ENCODE measurements around the gene PNMT. TPM values are rescaled to one million over a fixed set of nuclear protein-coding genes. Genes with fewer than 3 reads are reported as not detected.

PNMT gene
- total RNA-seq, 4 donors from 2014 or later = 0.53 to 1.6 (median 1.1) TPM

DNA sequence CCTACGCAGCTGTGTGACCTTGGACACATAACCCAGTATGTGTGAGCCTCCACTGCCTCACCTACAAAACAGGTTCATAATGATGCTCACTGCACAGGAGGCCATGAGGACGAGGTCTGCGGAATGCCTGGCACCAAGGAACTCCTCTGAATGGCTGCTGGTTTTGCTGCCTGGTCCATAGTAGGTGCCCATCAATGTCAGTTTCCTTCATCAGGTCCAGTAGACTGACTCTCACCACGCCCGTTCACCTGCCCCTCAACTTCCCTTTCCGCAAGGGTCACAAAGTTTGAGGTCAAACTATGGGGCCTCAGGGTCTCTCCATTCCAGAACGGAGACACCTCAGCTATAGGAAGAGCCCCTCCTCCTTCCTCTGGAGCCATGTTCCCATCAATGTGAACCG, 8.8 kb downstream of the PNMT start:
- H3K27ac ChIP-seq = no peak overlapping the region
- H3K36me3 ChIP-seq = peaks cover 8% of the 10 kb centered on the region
- H3K4me1 ChIP-seq = peaks cover 28% of the 10 kb centered on the region
- no peak overlapping the region for H3K4me3 ChIP-seq
- no peak for DNase-seq (ENCODE audit: low spot score in 2 of 2)
- 90% methylated on average over 7 of the region's 8 CpGs for WGBS
- no peaks in the 10 kb centered on the region for H3K27me3 ChIP-seq
- TF ChIP-seq POLR2AphosphoS5 (IDR thresholded peaks at IDR 0.05) (no peak), POLR2A (IDR thresholded peaks at IDR 0.05) (no peak), EP300 (IDR thresholded peaks at IDR 0.05) (no peak)
- TF ChIP-seq, protein P1, sequence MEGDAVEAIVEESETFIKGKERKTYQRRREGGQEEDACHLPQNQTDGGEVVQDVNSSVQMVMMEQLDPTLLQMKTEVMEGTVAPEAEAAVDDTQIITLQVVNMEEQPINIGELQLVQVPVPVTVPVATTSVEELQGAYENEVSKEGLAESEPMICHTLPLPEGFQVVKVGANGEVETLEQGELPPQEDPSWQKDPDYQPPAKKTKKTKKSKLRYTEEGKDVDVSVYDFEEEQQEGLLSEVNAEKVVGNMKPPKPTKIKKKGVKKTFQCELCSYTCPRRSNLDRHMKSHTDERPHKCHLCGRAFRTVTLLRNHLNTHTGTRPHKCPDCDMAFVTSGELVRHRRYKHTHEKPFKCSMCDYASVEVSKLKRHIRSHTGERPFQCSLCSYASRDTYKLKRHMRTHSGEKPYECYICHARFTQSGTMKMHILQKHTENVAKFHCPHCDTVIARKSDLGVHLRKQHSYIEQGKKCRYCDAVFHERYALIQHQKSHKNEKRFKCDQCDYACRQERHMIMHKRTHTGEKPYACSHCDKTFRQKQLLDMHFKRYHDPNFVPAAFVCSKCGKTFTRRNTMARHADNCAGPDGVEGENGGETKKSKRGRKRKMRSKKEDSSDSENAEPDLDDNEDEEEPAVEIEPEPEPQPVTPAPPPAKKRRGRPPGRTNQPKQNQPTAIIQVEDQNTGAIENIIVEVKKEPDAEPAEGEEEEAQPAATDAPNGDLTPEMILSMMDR (IDR thresholded peaks at IDR 0.05) = no peak
- H3K9me3 ChIP-seq = no peaks in the 10 kb centered on the region

DNA sequence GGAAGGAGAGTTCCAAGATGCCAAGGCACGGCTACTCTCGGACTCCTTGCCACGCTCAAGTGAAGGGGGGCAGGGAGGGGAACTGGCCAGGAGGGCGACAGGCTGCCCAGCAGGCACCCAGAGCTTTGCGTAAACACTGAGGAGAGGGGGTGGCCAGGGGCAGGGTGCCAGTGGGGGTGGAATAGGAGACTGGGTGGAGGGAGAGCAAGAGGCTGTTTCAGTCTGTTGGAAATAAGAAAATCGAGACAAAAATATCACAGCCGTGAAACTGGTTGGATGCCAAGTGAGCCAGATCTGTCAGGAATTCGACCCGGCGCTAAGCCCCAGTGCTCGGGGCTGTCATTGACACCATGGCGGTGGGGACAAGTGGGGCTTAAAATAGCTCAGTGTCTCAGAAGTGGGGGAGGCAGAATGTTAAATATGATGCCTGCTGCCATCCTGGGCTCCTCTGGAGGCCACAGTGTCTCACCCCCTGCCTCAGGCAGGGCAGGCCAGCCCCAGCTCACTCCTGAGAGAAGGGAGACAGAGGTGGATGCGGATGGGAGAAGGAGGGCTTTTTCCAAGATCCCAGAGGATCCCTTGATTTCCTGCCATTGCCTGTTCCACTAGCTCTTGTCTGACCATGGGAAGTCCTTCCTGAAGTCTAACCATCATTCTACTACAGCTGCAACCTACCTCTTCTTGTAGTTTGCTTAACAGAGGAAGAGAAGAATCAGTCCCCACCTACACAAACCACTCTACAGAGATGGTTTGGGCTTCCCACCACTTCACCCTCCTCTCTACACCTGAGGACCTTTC, 9.5 kb downstream of the PNMT start:
- WGBS = 66% methylated on average over 13 of the region's 13 CpGs
- Histone ChIP-seq H3K27me3 (no peaks in the 10 kb centered on the region), H3K36me3 (peaks cover 11% of the 10 kb centered on the region), H3K4me3 (no peak overlapping the region), H3K27ac (no peak overlapping the region), H3K4me1 (peaks cover 25% of the 10 kb centered on the region), H3K9me3 (no peaks in the 10 kb centered on the region)
- TF ChIP-seq EP300 (IDR thresholded peaks at IDR 0.05) (no peak), POLR2AphosphoS5 (IDR thresholded peaks at IDR 0.05) (no peak), POLR2A (IDR thresholded peaks at IDR 0.05) (no peak)
- TF ChIP-seq, protein P1 (IDR thresholded peaks at IDR 0.05) = no peak
- peak in 1 of 2 donors; percentile 48 for DNase-seq (ENCODE audit: low spot score in 2 of 2)

DNA sequence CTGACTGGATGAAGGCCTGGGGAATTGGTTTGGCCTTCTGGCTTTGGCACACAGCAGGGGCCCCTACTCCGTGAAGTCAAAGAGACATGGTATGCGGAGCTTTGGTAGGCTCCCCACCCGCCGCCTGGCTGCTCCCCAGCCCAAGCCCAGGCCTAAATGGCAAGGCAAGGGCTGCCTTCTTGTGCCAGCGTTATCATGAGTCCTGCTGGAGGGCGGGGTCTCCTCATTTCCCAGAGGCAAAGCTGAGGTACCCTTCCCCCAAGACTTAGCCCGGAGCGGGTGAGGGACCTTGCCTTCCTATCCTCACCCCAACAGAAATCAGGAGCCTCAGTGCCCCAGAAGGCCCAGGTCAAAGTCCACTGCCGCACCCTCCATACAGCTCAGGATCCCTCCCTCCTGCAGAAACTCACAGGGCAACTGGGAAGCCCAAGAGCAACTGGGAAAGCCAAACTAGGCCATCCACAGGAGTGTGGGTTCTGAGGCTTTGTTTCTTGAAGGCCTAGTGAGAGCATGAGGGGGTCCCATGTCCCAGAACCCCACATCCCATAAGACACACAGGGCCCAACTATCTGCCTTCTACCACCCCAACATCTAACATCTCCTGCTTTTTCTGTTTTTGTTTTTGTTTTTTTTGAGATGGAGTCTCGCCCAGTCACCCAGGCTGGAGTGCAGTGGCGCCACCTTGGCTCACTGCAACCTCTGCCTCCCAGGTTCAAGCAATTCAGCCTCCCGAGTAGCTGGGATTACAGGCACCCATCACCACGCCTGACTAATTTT, 10.3 kb downstream of the PNMT start:
- WGBS = 90% methylated on average over 13 of the region's 13 CpGs
- peaks cover 19% of the 10 kb centered on the region for H3K36me3 ChIP-seq
- peak in 1 of 2 donors; percentile 56 for DNase-seq (ENCODE audit: low spot score in 2 of 2)
- H3K27me3 ChIP-seq = no peaks in the 10 kb centered on the region
- peaks cover 25% of the 10 kb centered on the region for H3K4me1 ChIP-seq
- H3K9me3 ChIP-seq = no peaks in the 10 kb centered on the region
- H3K27ac ChIP-seq = no peak overlapping the region
- H3K4me3 ChIP-seq = no peak overlapping the region
- TF ChIP-seq POLR2A (IDR thresholded peaks at IDR 0.05) (no peak), EP300 (IDR thresholded peaks at IDR 0.05) (no peak), POLR2AphosphoS5 (IDR thresholded peaks at IDR 0.05) (no peak)
- TF ChIP-seq, protein P1 (IDR thresholded peaks at IDR 0.05) = no peak

DNA sequence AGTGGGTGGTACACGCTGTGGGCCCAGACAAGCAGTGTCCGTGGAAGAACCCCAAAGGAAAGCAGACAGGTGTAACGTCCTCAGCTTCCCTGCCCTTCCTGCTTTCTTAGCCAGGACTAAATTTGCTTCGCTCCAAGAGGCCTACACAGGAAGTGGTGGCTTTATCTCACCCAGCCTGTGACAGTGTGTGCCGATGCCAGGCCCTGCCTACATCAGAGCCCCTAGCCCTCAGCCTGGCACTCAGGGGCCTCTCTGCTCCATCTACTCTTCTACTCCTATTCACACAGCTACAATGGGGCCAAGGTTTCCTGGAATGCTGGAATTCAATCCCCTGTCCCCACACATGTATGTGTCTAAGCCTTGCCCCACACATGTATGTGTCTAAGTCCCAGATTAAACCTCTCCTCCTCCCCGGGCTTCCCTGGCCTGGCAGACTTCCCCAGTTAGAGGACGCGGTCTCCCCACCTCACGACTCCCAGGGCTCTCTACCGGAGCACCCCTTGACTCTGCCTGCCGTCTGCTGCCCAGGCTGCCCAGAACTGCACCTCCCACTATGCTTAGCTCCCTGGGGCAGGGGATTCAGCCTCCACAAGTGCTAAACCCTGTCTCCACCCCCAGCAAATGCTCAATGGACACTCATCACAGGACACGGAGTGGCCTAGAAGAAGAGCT, 11.4 kb downstream of the PNMT start:
- Histone ChIP-seq H3K27me3 (no peaks in the 10 kb centered on the region), H3K36me3 (peaks cover 26% of the 10 kb centered on the region), H3K9me3 (no peaks in the 10 kb centered on the region), H3K27ac (no peak overlapping the region), H3K4me3 (no peak overlapping the region), H3K4me1 (peaks cover 19% of the 10 kb centered on the region)
- TF ChIP-seq, protein P1 (IDR thresholded peaks at IDR 0.05) = no peak
- TF ChIP-seq EP300 (IDR thresholded peaks at IDR 0.05) (no peak), POLR2A (IDR thresholded peaks at IDR 0.05) (no peak)
- 82% methylated on average over 12 of the region's 12 CpGs for WGBS
- peak in 1 of 2 donors; percentile 48 for DNase-seq (ENCODE audit: low spot score in 2 of 2)
